K562 (cell line): ENCODE measurements around the gene DPEP2. TPM values are rescaled to one million over a fixed set of nuclear protein-coding genes. Genes with fewer than 3 reads are reported as not detected.

Experiments
- CUX1 ChIP-seq: fragments of 200-800 bp; sonication (Bioruptor generic); IDR thresholded peaks from 2 replicates; pipeline ENCODE4 v1.6.1; 2016; ENCODE audit warnings: missing genetic modification characterization, missing compliant biosample characterization
- FOSL1 ChIP-seq: fragments of 200-800 bp; sonication (Bioruptor generic); conservative IDR thresholded peaks from 2 replicates; pipeline ENCODE4 v1.6.1; 2016; ENCODE audit warnings: missing genetic modification characterization, missing compliant biosample characterization
- NUFIP1 ChIP-seq: fragments of 450-650 bp; IDR thresholded peaks from 2 replicates; pipeline ENCODE4 v1.6.1; 2018; ENCODE audit not compliant: partially characterized antibody
- RBM14 ChIP-seq: fragments of 200-400 bp; formaldehyde crosslinking; IDR thresholded peaks from 2 replicates; pipeline ENCODE4 v1.6.1; 2018; ENCODE audit warnings: low read depth, mild to moderate bottlenecking, low read length, moderate library complexity, borderline replicate concordance; ENCODE audit not compliant: insufficient read depth
- SAP30 ChIP-seq: fragments of 200-600 bp; sonication (generic); IDR thresholded peaks from 2 replicates; pipeline ENCODE4 v1.6.1; 2012; ENCODE audit warnings: borderline replicate concordance, low read depth, mild to moderate bottlenecking, moderate library complexity, low read length, control low read depth, inconsistent platforms; ENCODE audit not compliant: insufficient read depth, poor library complexity, severe bottlenecking
- ZBTB17 ChIP-seq: fragments of 450-650 bp; formaldehyde crosslinking; IDR thresholded peaks from 2 replicates; pipeline ENCODE4 v1.4.0; 2020; ENCODE audit warnings: mild to moderate bottlenecking
- ZBTB40 ChIP-seq, 2 experiments: fragments of 450-650 bp in 1 of 2; sonication (generic) in 1 of 2; formaldehyde crosslinking in 1 of 2; IDR thresholded peaks; 2 replicates each; pipeline versions ENCODE4 v1.7.1 to v1.9.0; 2016 to 2022; ENCODE audit warnings: inconsistent platforms in 1 of 2, mild to moderate bottlenecking in 1 of 2, missing genetic modification reagents in 1 of 2
- ZNF395 ChIP-seq: fragments of 200-800 bp; sonication (Bioruptor generic); IDR thresholded peaks from 2 replicates; pipeline ENCODE4 v1.6.1; 2017; ENCODE audit warnings: missing genetic modification characterization, missing compliant biosample characterization
- ZNF778 ChIP-seq: fragments of 450-650 bp; formaldehyde crosslinking; IDR thresholded peaks from 2 replicates; pipeline ENCODE4 v1.4.0; 2020; ENCODE audit warnings: mild to moderate bottlenecking, moderate library complexity
- polyA plus RNA-seq, 8 experiments: library from polyadenylated mRNA; depleted of rRNA in 4 of 8; stranded (reverse) in 5 of 8; unstranded in 3 of 8; fragments of >200 nt; fragmentation: Nextera tagmentation in 2 of 8; fragmentation: Illumina TruSeq in 1 of 8; extraction: Ambion mirVana in 2 of 8; extraction: Trizol in 1 of 8; gene quantifications; 2 replicates each; pipeline versions ENCODE4 v1.2.1 to v1.2.3, GENCODE V29; 2011 to 2014; ENCODE audit warnings: inconsistent platforms in 1 of 8, missing spikeins in 1 of 8
- total RNA-seq, 7 experiments: library from RNA; depleted of rRNA in 6 of 7; stranded (reverse); fragments of >200 nt in 6 of 7; fragmentation: Illumina TruSeq in 2 of 7; extraction: Trizol in 2 of 7; gene quantifications; 2 replicates each; pipeline versions ENCODE4 v1.2.1 to v1.2.3, GENCODE V29; 2011 to 2021; ENCODE audit warnings: low replicate concordance in 1 of 7

DPEP2 gene
- total and polyA plus RNA-seq, 9 of the 15 experiments (the other 6 are each of a cell fraction or from before 2014, with no cell fraction given): 0.14 to 1.2 (median 0.38) TPM

DNA sequence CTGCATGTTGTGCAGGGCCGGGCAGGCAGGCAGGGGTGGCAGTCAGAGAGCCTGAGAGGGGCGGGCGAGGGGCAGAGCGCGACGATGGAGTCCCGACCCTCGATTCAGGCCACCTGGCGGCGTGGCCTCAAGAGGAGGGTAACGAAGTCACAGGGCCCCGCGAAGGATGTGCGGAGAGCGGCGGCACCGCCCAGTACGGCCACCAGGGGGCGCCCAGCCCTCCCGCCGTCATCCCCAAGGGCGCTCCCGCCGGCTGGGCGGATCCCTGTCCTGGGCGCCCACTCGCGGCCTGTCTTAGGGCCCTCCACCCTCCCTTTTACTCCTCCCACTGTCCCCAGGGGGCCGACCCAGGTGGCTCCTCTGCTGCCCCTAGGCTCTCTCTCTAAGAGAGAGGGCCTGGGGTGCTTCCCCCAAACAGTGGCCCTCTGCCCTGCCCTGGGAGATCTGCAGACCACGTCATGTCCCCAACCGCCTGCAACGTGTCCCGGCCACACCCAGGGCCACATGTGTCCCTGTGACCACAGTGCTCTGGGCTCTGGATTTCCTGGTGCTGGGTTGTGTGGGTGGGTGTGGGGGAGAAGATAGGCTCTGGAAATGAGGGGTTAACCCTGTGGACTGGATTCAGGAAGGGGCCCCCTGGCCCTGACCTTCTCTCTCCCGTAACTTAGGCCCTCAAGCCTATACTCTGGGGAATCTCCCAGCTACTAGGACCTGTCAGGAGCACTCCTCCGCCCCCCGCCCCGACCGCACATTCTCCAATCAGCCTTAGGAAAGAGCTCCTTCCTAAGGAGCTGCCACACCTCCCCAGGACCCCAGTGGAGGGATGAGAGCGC, 5.9 kb downstream of the DPEP2 start (continued):
- TF ChIP-seq ZBTB40 (IDR thresholded peaks at IDR 0.05): no peak
- TF ChIP-seq ZBTB40 (CRISPR knock-in tag; IDR thresholded peaks at IDR 0.05): no peak
- TF ChIP-seq ZNF778 (CRISPR knock-in tag): no peak
- peak; percentile 86; the same call in 1 of the 2 replicates for TF ChIP-seq ZNF395 (CRISPR knock-in tag)
- TF ChIP-seq SAP30: peak; percentile 65
- TF ChIP-seq RBM14: no peak
- TF ChIP-seq CUX1 (CRISPR knock-in tag): 0 out of 2 replicates have a peak, but pooled peaks have one; percentile 68
- peak; percentile 73 for TF ChIP-seq ZBTB17 (CRISPR knock-in tag)
- TF ChIP-seq NUFIP1: no peak
- peak; percentile 38; the same call in 1 of the 2 replicates for TF ChIP-seq FOSL1 (tag)
